Fibroblast of lung (primary cell): ENCODE results near the gene TMPRSS7. TPM values are rescaled to one million over a fixed set of nuclear protein-coding genes. Genes with fewer than 3 reads are reported as not detected.

Experiments used
- DNase-seq, 2 donors: peaks; one replicate each; pipeline versions ENCODE4 v3.0.0 to v3.0.0-alpha.2; 2010; ENCODE audit warnings: low read depth in 2 of 2
- H2AFZ ChIP-seq: 2 replicates; pipeline ENCODE4 v1.5.1; 2012; ENCODE audit warnings: low read length, control low read depth, inconsistent platforms
- H3K27ac ChIP-seq: 2 replicates; pipeline ENCODE4 v1.5.1; 2011; ENCODE audit warnings: low read length, control low read depth; ENCODE audit not compliant: insufficient read depth
- H3K27me3 ChIP-seq: 2 replicates; pipeline ENCODE4 v1.5.1; 2011; ENCODE audit warnings: mild to moderate bottlenecking, low read length; ENCODE audit not compliant: control insufficient read depth, insufficient read depth
- H3K36me3 ChIP-seq: 2 replicates; pipeline ENCODE4 v1.5.1; 2011; ENCODE audit warnings: low read length; ENCODE audit not compliant: control insufficient read depth, insufficient read depth
- H3K4me1 ChIP-seq: 2 replicates; pipeline ENCODE4 v1.5.1; 2011; ENCODE audit warnings: low read length; ENCODE audit not compliant: control insufficient read depth, insufficient read depth; ENCODE audit errors: extremely low read depth
- H3K4me2 ChIP-seq: 2 replicates; pipeline ENCODE4 v1.5.1; 2011; ENCODE audit warnings: low read length, control low read depth; ENCODE audit not compliant: insufficient read depth; ENCODE audit errors: extremely low read depth
- H3K4me3 ChIP-seq, 4 experiments: fragments of 200-600 bp in 1 of 4; sonication (generic) in 1 of 4; replicated peaks in 1 of 4; 2 replicates each; pipeline ENCODE4 v1.5.1; 2011 to 2016; ENCODE audit warnings: low read length in 4 of 4, low read depth in 3 of 4, mild to moderate bottlenecking in 3 of 4, control low read depth in 2 of 4, inconsistent platforms in 1 of 4, mixed read lengths in 1 of 4; ENCODE audit not compliant: insufficient read depth in 1 of 4; ENCODE audit errors: control extremely low read depth in 1 of 4
- H3K79me2 ChIP-seq: 2 replicates; pipeline ENCODE4 v1.5.1; 2012; ENCODE audit warnings: mild to moderate bottlenecking, low read length, inconsistent platforms; ENCODE audit not compliant: control insufficient read depth, insufficient read depth
- H3K9ac ChIP-seq: 2 replicates; pipeline ENCODE4 v1.5.1; 2011; ENCODE audit warnings: mild to moderate bottlenecking, low read length, control low read depth; ENCODE audit not compliant: insufficient read depth
- H3K9me3 ChIP-seq: 2 replicates; pipeline ENCODE4 v1.5.1; 2012; ENCODE audit warnings: low read depth, low read length; ENCODE audit not compliant: control insufficient read depth, insufficient read depth
- H4K20me1 ChIP-seq: 2 replicates; pipeline ENCODE4 v1.5.1; 2011; ENCODE audit warnings: low read length; ENCODE audit not compliant: control insufficient read depth, insufficient read depth; ENCODE audit errors: extremely low read depth
- EZH2 ChIP-seq: IDR thresholded peaks from 2 replicates; pipeline ENCODE4 v1.5.1; 2012; ENCODE audit warnings: low read length, control low read depth, mild to moderate bottlenecking; ENCODE audit errors: missing control alignments
- polyA plus RNA-seq, 2 donors: library from polyadenylated mRNA; depleted of rRNA in 1 of 2; stranded (reverse) in 1 of 2; unstranded in 1 of 2; fragments of >200 nt; gene quantifications; 2 replicates each; pipeline ENCODE4 v1.2.1, GENCODE V29; 2011 to 2012; ENCODE audit warnings: missing spikeins in 1 of 2
- total RNA-seq: library from RNA; depleted of rRNA; stranded (reverse); fragments of >200 nt; gene quantifications from 2 replicates; pipeline ENCODE4 v1.2.1, GENCODE V29; 2014
- TF ChIP-seq, protein P1 (sequence below), 2 donors: IDR thresholded peaks in 1 of 2; conservative IDR thresholded peaks in 1 of 2; 1 replicate in 1 of 2; 2 replicates in 1 of 2; pipeline ENCODE4 v1.5.1; 2011 to 2012; ENCODE audit warnings: low read length in 2 of 2, control low read depth in 1 of 2, inconsistent platforms in 1 of 2, low read depth in 1 of 2, mild to moderate bottlenecking in 1 of 2

The TMPRSS7 gene
- total and polyA plus RNA-seq, 2 donors (not counting 1 experiment from before 2014, with no cell fraction given): not detected

DNA sequence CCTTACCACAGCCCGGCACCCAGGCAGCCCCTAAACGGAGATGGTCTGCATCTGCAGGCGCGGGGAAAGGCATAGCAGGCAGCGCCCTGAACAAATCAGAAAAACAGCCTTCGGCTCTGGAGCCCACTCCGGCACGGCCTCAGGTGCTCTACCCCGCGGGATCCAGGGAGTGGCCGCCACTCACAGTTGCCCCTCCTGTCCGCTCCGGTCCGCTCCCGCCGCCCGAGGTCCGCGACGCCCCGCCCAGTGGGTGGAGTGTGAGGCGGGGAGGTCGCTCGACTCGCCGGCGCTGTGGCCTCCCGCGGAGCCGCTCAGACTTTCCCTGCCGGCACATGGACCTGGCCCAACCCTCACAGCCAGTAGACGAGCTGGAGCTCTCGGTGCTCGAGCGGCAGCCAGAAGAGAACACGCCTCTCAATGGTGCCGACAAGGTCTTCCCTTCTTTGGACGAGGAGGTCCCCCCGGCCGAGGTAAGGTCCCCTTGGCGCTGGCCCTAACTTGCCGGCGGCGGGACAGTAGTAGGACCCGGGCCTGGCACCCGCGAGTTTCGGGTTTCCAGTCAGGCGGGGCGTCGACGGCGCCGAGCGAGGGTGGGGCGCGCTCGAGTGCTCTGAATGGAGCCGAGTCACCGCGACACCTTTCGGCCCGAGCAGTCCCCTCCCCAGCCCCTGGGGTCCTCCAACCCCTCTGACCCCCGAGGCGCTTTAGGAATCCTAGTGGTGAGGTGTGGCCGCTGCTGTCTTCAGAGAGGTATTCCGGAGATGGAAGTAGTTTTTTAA is 51.7 kb downstream of the TMPRSS7 start, which contains the start of gene C3orf52:
Gene C3orf52, plus strand, starts transcription at position 314 of the 779 bp plus-strand sequence. Its CDS starts 19 bp downstream, at position 333.
- peak within 1 kb of the TSS; percentile 42 for H3K27ac ChIP-seq
- peak within 1 kb of the TSS; percentile 48 for H3K9ac ChIP-seq
- peaks cover 1% of the 10 kb centered on the region for H3K79me2 ChIP-seq

DNA sequence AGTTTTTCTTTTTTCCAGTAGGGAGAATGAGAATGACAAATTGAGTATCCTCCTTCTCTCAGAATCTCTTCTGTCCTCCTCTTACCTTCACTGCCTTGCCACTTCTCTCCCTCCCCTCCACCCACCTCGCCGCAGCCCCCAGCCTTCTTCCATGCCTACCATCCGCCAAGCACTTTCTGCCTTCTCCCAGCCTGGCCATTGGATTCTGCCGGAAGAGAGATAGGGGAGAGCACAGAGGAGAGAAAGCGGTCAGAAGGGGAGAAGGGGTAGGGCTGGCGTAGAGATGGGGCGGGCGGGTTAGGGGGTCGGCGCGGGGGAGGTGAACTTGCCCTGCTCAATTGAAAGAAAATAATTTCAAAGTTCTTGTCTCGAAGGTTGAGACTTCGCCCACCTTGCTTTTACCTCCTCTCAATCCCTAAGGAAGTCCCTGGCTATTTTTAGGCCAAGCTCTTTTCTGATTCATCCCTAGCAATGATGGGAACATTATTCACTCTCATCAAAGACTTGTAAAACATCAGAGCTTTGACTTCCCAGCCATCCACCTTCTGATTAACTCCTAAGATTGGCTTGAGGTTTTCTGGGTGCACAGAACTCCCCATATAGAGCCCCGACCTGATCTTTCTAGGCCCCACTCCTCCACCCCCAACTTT is 52.5 kb downstream of the TMPRSS7 start:
- Histone ChIP-seq H3K4me3 (peak overlapping the region; percentile 63 to 75 (median 66)), H3K27me3 (no peaks in the 10 kb centered on the region), H3K9ac (no peak overlapping the region), H3K27ac (peak overlapping the region; percentile 42), H2AFZ (no peak overlapping the region), H4K20me1 (no peaks in the 10 kb centered on the region), H3K4me1 (no peaks in the 10 kb centered on the region), H3K4me2 (peak overlapping the region; percentile 95), H3K9me3 (no peaks in the 10 kb centered on the region), H3K36me3 (no peaks in the 10 kb centered on the region), H3K79me2 (peaks cover 2% of the 10 kb centered on the region)
- peak in 1 of 2 donors; percentile 65 for DNase-seq
- TF ChIP-seq, protein P1, sequence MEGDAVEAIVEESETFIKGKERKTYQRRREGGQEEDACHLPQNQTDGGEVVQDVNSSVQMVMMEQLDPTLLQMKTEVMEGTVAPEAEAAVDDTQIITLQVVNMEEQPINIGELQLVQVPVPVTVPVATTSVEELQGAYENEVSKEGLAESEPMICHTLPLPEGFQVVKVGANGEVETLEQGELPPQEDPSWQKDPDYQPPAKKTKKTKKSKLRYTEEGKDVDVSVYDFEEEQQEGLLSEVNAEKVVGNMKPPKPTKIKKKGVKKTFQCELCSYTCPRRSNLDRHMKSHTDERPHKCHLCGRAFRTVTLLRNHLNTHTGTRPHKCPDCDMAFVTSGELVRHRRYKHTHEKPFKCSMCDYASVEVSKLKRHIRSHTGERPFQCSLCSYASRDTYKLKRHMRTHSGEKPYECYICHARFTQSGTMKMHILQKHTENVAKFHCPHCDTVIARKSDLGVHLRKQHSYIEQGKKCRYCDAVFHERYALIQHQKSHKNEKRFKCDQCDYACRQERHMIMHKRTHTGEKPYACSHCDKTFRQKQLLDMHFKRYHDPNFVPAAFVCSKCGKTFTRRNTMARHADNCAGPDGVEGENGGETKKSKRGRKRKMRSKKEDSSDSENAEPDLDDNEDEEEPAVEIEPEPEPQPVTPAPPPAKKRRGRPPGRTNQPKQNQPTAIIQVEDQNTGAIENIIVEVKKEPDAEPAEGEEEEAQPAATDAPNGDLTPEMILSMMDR (conservative IDR thresholded peaks at IDR 0.05 in 1 of 2, IDR thresholded peaks at IDR 0.05 in 1 of 2; ENCODE audit: low read depth in 1 of 2, low read length in 2 of 2): no peak
- TF ChIP-seq EZH2: no peak

More for the DNA sequence above, 51.7 kb downstream of the TMPRSS7 start, which contains the start of gene C3orf52:
- Histone ChIP-seq H4K20me1 (no peaks in the 10 kb centered on the region), H3K4me1 (no peaks in the 10 kb centered on the region), H3K4me2 (peak within 1 kb of the TSS; percentile 95), H3K27me3 (no peaks in the 10 kb centered on the region), H3K9me3 (no peaks in the 10 kb centered on the region), H3K36me3 (no peaks in the 10 kb centered on the region), H3K4me3 (peak within 1 kb of the TSS; percentile 63 to 75 (median 66)), H2AFZ (peak within 1 kb of the TSS; percentile 83)
- TF ChIP-seq, protein P1 (conservative IDR thresholded peaks at IDR 0.05 in 1 of 2, IDR thresholded peaks at IDR 0.05 in 1 of 2; ENCODE audit: low read depth in 1 of 2, low read length in 2 of 2): no peak
- no peak for TF ChIP-seq EZH2
- DNase-seq: peak; percentile 63 to 83

DNA sequence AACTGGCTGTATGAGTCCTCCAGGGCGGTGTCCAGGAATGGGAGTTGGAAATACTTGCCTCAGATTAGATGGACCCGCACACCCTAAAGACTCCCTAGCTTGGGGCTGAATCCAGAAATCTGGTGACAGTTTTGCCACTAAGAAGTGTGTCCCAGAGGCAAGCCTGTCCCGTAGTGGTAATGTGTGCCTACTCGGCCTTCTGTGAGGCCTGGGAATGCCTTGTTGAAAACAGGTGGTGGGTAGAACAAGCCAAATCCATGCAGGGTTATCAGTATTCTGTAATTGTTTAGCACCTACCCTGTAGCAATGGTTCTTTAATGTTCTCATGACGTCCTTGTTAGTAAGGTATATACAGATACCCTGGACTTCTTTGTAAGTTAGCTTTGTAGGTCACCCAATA is 53.2 kb downstream of the TMPRSS7 start:
- Histone ChIP-seq H2AFZ (no peak overlapping the region), H3K4me1 (no peaks in the 10 kb centered on the region), H3K27ac (no peak overlapping the region), H4K20me1 (no peaks in the 10 kb centered on the region), H3K79me2 (peaks cover 2% of the 10 kb centered on the region), H3K36me3 (no peaks in the 10 kb centered on the region), H3K9ac (no peak overlapping the region), H3K27me3 (no peaks in the 10 kb centered on the region), H3K4me3 (no peak overlapping the region), H3K4me2 (no peak overlapping the region), H3K9me3 (no peaks in the 10 kb centered on the region)
- no peak for TF ChIP-seq EZH2
- TF ChIP-seq, protein P1 (conservative IDR thresholded peaks at IDR 0.05 in 1 of 2, IDR thresholded peaks at IDR 0.05 in 1 of 2; ENCODE audit: low read depth in 1 of 2, low read length in 2 of 2): no peak
- no peak for DNase-seq
